ENCODE results near the gene ASIC3.
"Not testable (repeated sequence)": the region's sequence is repeated elsewhere in the genome, so short reads cannot be mapped to it uniquely, and the experiment has no call there.

Gene ASIC3

DNA sequence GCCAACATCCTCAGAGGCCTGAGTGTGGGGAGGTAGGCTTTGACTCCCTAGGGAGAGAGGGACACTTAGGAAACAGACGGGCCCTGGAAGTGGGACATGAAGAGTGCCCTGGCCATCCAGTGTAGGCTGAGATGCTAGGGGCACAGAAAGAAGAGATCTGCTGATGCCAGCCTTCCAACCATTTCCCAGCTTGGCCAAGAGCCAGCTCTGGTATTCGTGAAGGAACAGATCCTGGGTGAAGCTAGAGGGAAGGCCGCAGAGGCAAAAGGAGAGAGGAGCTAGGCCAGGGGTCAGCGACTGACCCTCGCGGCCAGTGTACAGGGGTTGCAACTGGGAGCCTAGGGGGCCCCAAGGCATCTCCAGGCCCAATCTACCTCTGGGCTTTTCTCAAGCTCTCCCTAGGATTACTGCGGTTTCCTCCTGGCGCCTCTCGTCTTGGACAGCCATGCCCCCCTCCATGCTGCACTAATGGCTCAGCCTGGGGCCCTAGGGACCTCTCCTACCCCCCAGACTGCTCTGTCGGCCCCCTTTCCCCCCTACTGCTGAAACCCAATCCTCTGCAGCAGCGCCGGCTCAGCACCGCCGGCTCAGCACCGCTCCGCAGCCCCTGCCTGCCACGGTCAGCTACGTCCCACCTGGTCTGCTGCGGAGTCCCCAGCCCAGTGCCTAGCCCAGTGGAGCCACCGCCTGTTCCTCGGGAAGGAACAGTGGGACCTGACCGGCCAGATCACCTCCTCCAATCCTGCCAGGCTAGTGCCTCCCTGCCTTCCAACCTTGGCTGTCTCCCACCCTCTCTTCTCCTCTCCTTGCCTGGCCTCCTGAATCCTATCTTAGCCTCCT, at the start of gene ASIC3:
Gene ASIC3, plus strand, starts transcription at position 556 of the 840 bp plus-strand sequence. CDS start 355 bp downstream, outside the sequence.
- no peak for DNase-seq

- DNase-seq = no peak
Observed at GRCh38 chr7:150999001-150999400, 49.3 kb upstream of the ASIC3 start.

DNA sequence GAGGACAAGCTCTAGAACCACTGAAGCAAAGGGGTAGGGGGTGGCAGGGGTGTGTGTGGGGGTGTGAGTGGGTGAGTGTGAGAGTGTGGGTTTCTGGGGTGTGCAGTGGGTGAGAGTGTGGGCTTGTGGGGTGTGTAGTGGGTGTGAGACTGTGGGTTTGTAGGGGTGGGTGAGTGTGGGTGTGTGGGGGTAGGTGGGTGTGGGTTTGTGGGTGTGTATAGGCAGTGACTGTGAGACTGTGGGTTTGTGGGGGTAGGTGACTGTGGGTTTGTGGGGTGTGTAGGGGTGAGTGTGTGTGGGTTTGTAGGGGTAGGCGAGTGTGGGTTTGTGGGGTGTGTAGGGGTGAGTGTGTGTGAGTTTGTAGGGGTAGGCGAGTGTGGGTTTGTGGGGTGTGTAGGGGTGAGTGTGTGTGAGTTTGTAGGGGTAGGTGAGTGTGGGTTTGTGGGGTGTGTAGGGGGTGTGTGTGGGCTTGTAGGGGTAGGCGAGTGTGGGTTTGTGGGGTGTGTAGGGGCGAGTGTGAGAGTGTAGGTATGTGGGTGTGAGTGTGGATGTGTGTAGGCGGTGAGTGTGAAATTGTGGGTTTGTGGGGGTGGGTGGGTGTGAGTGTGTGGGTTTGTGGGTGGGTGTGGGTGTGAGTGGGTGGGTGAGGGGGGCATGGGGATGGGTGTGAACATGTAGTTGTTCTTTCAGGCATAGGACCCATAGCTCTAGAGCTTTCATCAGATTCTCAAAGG, 48.7 kb upstream of the ASIC3 start:
- no peak for DNase-seq

DNA sequence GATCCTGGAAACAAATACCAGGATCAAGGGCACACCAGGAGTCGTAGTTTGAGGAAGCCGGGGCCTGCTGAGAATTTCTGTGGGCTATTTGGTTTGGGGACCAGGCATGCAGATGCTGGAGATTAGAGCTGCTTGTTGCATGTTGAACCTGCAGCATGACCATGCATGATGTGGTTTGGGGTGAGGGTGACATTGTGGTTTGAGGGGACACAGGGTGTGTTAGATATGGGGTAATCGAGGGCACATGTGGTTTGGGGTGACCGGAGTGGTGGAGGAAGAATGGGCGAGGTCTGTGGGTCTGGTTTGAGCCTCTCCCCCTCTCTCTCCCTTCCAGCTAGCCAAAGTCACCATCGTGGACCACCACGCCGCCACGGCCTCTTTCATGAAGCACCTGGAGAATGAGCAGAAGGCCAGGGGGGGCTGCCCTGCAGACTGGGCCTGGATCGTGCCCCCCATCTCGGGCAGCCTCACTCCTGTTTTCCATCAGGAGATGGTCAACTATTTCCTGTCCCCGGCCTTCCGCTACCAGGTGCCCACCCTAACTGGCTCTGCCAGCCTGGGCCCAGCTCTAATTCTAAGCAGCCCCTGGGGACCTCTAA, 47.3 kb upstream of the ASIC3 start:
- no peak for DNase-seq

DNA sequence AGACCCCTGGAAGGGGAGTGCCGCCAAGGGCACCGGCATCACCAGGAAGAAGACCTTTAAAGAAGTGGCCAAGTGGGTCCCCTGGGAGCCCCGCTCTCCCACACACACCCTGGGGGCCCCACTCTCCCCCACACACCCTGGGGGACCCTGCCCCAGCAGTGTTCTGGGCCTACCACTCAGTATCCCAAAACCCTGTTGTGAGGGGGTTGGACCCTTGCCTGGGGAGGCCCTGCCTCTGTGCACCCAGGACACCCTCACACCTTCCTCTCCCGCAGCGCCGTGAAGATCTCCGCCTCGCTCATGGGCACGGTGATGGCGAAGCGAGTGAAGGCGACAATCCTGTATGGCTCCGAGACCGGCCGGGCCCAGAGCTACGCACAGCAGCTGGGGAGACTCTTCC, 46.8 kb upstream of the ASIC3 start:
- no peak for DNase-seq

DNA sequence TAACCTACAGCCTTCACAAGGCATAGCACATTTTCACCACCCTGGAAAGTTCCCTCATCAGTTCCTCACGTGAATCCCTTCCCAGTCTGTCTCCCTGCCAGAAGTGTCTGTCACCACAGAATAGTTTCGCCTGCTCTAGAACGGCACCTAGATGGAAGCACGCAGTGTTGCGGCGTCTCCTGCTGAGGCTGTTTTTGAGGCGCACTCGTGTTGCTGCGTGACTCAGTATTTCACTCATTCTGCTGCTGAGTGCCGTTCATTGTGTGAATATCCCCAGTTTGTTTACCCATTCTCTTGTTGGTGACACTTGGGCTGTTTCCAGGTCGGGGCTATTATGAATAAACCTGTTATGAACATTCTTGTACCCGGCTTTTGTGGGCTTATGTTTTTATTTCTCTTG, 44.8 kb upstream of the ASIC3 start:
- DNase-seq = no peak

DNA sequence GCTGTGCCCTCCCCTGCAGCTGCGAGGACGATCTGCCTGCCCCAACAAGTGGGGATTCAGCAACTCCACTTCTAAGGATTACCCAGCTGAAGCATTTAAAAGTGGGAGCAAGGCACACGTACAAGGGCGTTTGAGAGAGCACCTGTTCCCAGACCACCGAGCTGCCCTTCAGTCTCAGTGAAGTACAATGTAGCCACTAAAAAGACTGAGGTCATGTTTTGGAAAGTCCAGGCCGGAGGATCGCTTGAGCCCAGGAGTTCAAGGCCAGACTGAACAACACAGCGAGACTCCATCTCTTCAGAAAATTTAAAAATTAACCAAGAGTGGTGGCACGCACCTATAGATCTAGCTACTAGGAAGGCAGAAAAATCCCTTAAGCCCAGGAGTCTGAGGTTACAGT, 42.8 kb upstream of the ASIC3 start:
- no peak for DNase-seq

DNA sequence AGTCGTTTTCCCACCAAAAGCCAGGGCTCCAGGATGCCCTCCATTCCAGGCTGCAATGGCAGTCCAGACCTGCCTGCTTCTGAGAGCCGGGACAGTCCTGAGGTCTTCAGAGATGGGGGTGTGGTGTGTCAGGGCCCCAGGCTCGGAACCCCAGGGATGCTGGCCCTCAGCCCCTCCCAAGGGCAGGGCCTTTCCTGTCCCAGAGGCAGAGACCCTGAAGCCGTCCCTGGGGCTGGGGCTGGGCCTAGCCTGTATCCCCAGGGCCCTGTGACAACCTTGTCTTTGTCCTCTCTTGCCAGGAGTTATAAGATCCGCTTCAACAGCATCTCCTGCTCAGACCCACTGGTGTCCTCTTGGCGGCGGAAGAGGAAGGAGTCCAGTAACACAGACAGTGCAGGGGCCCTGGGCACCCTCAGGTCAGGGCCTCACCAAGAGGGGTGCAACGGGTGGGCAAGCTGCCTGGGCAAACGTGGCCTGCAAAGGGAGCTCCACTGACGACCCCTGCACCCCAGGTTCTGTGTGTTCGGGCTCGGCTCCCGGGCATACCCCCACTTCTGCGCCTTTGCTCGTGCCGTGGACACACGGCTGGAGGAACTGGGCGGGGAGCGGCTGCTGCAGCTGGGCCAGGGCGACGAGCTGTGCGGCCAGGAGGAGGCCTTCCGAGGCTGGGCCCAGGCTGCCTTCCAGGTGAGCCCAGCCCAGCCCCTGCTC, 41.6 kb upstream of the ASIC3 start:
- no peak for DNase-seq

DNA sequence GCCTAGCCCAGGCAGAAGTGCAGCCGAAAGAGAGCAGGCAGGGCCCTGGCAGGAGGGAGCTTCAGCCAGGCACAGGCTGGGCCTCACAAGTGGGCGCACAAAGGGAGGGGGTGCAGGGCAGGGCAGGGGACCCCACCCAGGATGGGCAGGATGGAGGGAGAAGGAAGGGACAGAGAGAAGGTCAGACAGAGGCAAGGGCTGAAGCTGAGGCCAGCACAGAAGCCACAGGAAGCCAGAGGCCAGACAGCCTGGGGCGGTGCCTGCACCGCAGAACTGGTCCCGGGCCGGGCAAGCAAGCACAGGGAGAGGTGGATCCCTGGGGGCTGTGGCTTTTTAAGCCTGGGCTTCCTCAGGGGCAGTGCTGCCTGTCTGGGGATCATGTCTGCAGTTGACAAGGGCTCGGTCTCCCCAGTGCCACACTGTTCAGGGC, 40.8 kb upstream of the ASIC3 start:
- DNase-seq = no peak

DNA sequence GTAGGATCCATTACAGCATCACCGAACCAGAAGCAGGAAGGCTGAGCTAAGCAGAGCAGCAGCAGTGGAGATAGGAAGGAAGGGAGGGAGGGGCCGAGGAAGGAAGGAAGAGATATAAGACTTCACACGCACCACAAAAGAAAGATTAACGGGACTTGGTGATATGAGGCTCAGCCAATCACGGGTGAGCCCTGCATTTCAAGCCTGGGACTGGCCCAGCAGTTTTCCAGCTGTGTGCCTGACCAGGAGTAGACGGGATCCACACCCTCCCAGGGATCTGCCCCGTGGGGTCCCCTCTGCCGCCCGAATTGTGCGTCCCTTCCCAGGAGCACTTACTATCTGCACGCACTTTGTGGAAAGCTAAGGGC, 40.2 kb upstream of the ASIC3 start:
- DNase-seq = no peak

DNA sequence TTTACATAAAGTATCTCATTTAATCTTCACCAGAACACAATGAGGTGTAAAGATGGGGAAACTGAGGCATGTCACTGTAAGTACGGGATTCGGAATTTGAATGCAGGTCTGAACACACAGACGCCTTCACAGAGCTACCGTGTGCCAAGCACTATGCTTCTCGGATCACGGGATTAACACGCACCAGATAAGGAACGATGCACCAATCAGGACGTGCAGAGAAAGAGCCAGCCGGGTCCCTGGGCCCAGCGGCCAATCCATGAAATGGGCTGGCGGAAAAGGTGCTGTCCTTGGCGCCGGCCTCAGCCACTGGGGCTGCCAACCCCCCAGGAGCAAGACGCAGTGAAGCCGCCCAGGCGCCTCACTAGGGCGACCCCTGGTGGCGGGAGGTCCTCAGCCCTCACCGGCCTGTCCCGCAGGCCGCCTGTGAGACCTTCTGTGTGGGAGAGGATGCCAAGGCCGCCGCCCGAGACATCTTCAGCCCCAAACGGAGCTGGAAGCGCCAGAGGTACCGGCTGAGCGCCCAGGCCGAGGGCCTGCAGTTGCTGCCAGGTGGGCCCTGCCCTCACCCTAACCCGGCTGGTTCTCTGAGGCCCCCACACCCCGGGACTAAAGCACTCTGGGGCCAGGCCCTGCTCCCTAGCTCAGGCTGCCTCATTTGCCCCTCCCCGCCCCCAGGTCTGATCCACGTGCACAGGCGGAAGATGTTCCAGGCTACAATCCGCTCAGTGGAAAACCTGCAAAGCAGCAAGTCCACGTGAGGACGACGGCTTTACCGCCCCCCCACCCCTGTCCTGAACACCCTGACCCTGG, 39.6 kb upstream of the ASIC3 start:
- no peak for DNase-seq

DNA sequence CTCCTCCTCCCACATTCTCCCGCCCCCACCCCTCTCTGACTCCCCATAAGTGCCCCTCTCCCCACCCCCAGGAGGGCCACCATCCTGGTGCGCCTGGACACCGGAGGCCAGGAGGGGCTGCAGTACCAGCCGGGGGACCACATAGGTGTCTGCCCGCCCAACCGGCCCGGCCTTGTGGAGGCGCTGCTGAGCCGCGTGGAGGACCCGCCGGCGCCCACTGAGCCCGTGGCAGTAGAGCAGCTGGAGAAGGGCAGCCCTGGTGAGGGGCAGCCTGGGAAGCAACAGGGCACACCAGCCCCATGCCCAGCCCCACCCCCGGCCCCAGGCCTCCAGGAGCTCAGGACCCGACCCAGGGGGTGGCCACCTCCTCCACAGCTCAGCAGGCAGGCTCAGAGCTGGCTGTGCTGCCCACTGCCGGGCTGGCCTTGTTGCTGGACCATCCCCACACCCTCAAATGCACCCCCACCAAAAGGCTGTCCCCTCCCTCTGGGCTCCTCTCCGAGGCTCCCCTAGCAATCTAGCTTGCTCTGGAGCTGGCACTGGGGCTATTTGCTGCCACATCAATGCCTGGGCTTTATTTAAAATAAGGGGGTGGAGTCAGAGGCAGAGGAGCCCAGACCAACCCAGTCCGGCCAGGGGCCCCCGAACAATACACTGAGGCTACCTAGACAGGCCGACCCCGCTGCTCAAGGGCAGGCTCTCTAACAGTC, 38.8 kb upstream of the ASIC3 start:
- DNase-seq = no peak

DNA sequence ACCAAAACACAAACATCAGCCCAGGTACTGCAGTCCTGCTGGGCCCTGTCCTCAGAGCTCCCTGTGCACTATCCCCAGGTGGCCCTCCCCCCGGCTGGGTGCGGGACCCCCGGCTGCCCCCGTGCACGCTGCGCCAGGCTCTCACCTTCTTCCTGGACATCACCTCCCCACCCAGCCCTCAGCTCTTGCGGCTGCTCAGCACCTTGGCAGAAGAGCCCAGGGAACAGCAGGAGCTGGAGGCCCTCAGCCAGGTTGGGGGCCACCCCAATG, 38.4 kb upstream of the ASIC3 start:
- DNase-seq = no peak

DNA sequence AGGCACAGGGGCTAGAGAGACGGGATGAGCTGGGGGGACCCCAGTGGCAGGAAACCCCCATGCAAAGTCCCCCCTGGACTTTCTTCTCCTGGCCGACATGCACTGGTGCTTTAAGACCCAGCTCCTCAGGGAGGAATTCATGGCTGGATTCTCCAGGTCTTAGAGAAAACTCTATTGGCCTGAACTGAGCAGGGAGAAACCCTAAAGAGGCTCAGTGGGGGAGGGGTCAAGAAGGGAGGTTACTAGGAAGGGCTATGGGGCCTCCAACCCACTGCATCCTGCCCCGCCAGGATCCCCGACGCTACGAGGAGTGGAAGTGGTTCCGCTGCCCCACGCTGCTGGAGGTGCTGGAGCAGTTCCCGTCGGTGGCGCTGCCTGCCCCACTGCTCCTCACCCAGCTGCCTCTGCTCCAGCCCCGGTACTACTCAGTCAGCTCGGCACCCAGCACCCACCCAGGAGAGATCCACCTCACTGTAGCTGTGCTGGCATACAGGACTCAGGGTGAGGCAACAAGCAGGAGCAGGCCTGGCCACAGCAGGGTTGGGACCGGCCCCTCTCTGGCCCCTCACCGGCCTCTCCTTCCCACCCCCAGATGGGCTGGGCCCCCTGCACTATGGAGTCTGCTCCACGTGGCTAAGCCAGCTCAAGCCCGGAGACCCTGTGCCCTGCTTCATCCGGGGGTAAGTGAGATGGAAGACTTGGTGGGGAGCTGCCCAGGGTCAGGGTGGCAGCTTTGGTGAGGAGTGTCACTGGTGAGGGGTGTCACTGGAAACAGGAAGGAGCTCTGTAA, 37.8 kb upstream of the ASIC3 start:
- no peak for DNase-seq

- no peak for DNase-seq
Observed at GRCh38 chr7:151011097-151011409, 37.3 kb upstream of the ASIC3 start.

- DNase-seq = not testable (repeated sequence)
Observed at GRCh38 chr7:151011616-151012015, 36.7 kb upstream of the ASIC3 start.

DNA sequence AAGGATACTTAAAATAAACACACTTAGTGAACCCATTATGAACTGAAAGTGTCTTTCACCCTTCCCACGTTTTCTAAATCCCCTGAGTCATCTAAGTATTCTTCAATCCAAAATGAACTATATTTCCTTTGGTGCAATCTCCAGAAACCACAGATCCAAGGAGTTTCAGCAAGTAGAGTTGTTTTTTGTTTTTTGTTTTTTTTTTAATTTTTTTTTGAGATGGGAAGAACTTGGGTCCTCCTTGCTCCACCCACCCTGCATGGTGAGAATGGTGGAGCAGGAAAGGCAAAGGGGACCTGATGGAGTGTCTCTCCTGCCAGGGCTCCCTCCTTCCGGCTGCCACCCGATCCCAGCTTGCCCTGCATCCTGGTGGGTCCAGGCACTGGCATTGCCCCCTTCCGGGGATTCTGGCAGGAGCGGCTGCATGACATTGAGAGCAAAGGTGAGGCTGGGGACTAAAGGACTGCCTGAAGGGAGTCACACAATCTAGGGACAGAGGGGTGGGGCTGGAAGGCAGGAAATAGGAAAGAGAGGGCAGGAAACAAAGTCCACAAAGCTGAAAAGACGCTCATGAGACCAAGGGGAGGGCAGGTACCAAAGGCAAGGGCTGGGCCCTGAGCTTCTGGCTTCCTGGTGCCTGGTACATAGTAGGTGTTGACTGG, 36.2 kb upstream of the ASIC3 start:
- no peak for DNase-seq

- DNase-seq = no peak
Observed at GRCh38 chr7:151012911-151013347, 35.4 kb upstream of the ASIC3 start.

DNA sequence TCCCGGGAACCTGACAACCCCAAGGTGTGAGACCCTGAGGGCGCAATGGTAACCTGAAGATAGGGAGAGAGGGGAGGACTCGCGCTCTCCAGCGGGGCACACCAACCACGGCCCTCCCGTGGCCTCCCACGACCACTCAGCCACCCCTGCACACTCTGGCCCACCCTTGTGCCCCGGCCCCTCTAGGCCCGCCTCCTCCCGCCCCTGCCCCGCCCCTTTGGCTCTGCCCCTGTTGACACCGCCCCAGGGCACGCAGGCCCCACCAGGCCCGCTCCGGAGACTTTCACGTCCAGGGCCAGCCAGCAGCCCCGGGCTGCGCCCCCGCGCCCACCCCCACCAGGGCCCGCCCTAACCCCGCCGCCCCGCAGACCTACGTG, 35.0 kb upstream of the ASIC3 start:
- no peak for DNase-seq

DNA sequence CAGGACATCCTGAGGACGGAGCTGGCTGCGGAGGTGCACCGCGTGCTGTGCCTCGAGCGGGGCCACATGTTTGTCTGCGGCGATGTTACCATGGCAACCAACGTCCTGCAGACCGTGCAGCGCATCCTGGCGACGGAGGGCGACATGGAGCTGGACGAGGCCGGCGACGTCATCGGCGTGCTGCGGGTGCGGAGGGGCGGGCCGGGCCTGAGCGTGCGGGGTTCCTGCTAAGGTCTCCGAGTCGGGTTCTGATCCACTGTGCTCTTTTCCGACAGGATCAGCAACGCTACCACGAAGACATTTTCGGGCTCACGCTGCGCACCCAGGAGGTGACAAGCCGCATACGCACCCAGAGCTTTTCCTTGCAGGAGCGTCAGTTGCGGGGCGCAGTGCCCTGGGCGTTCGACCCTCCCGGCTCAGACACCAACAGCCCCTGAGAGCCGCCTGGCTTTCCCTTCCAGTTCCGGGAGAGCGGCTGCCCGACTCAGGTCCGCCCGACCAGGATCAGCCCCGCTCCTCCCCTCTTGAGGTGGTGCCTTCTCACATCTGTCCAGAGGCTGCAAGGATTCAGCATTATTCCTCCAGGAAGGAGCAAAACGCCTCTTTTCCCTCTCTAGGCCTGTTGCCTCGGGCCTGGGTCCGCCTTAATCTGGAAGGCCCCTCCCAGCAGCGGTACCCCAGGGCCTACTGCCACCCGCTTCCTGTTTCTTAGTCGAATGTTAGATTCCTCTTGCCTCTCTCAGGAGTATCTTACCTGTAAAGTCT, 34.4 kb upstream of the ASIC3 start:
- no peak for DNase-seq

Data from T1000 (cell line).